Colonic mucosa (tissue), 4 donors: ENCODE data around the gene RPS18. TPM values are rescaled to one million over a fixed set of nuclear protein-coding genes. Genes with fewer than 3 reads are reported as not detected.
A peak's percentile ranks its signal among the peaks of the same experiment; 100 is the strongest.

ENCODE experiments used
- DNase-seq: peaks from one replicate; pipeline ENCODE4 v3.0.0-alpha.2; 2020
- H3K27ac ChIP-seq: fragments of 200-600 bp; one replicate; pipeline ENCODE4 v1.8.0; 2021
- H3K27me3 ChIP-seq: fragments of 200-600 bp; one replicate; pipeline ENCODE4 v1.8.0; 2021
- H3K36me3 ChIP-seq: fragments of 200-600 bp; one replicate; pipeline ENCODE4 v1.8.0; 2021
- H3K4me1 ChIP-seq: fragments of 200-600 bp; one replicate; pipeline ENCODE4 v1.8.0; 2021; ENCODE audit warnings: mild to moderate bottlenecking
- H3K4me3 ChIP-seq: fragments of 200-600 bp; one replicate; pipeline ENCODE4 v1.8.0; 2021
- H3K9ac ChIP-seq, 2 donors: one replicate each; pipeline ENCODE4 v1.7.0; 2013; ENCODE audit warnings: control low read depth in 2 of 2, low read depth in 2 of 2, low read length in 2 of 2
- H3K9me3 ChIP-seq: fragments of 200-600 bp; one replicate; pipeline ENCODE4 v1.8.0; 2021
- intact Hi-C: fragments of 100-400 bp; cut with DNase I; formaldehyde crosslinking; loops from one replicate; pipeline ENCODE4 v1.14.1; 2022
- total RNA-seq, 2 donors: library from RNA; stranded (reverse); fragmentation: NEBNext Ultra II Directional in 1 of 2; extraction: Animal tissue kit (Norgen Biotek cat#: 25700) in 1 of 2; gene quantifications; one replicate each; pipeline ENCODE4 v1.2.1, GENCODE V29; 2021
- TF ChIP-seq, protein P1 (sequence below): fragments of 200-600 bp; IDR thresholded peaks from one replicate; pipeline ENCODE4 v1.8.0; 2022; ENCODE audit warnings: antibody characterized with exemption, mild to moderate bottlenecking
- donor health status: healthy.
- donor health status: DM: no; HTN: no; CAD: no.
- donor health status: DM: no; HTN: no; CAD: no.

The RPS18 gene
- total RNA-seq, 2 donors from 2014 or later, result 1,996 to 2,041 TPM

DNA sequence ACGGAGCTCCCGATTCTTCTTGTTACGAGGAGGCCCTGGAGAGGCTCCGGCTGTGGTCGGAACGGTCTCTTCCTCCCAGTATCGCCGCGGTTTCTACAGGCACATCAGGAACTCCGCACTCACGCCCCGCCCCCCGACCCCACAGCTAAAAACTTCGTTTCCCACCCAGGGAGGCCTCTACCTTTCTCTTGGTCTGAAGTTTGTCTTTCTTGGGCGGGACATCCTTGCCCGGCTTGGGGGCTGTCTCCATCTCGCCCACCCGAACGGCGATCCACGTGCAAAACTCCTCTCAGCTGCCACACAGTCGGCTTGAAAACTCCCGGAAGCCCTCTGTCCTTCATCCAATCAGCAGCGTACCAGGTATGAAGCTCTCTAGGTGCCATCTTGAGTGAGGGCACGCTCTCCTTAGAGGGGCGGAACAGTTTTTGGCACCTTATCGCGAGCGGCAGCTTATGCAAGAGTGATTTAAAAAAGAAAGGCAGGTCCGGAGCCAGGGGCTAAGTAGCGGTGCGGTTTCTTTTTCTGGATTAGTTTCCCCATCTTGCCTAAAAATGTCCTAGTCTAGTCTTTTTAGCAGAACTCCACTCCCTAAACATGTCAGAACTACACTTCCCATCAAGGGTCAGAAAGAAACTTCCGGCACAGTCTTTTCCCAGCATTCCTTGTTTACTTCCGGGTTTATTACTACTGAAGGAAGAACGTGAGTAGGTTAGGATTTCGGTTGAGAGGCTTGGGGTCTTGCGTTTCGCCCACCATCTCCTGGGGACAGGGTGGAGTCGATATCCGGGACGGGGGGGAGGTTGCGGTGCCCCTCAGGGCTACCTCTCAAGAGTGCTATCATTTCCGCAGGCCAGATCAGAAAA is 17.3 kb downstream of the RPS18 start, which contains the start of the genes PFDN6 and WDR46:
PFDN6 (plus strand) TSS at position 681 of the 863 bp plus-strand sequence. CDS start 256 bp downstream, outside the sequence.
WDR46 (minus strand) TSS at position 319 of the 863 bp plus-strand sequence; CDS start at position 250, 69 bp downstream.
- H3K36me3 ChIP-seq, result no peaks in the 10 kb centered on the region
- peak; percentile 87 for DNase-seq
- TF ChIP-seq, protein P1, sequence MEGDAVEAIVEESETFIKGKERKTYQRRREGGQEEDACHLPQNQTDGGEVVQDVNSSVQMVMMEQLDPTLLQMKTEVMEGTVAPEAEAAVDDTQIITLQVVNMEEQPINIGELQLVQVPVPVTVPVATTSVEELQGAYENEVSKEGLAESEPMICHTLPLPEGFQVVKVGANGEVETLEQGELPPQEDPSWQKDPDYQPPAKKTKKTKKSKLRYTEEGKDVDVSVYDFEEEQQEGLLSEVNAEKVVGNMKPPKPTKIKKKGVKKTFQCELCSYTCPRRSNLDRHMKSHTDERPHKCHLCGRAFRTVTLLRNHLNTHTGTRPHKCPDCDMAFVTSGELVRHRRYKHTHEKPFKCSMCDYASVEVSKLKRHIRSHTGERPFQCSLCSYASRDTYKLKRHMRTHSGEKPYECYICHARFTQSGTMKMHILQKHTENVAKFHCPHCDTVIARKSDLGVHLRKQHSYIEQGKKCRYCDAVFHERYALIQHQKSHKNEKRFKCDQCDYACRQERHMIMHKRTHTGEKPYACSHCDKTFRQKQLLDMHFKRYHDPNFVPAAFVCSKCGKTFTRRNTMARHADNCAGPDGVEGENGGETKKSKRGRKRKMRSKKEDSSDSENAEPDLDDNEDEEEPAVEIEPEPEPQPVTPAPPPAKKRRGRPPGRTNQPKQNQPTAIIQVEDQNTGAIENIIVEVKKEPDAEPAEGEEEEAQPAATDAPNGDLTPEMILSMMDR, result no peak
- H3K27me3 ChIP-seq, result no peaks in the 10 kb centered on the region
- H3K27ac ChIP-seq, result peak within 1 kb of the TSS; percentile 83
- peaks cover 6% of the 10 kb centered on the region for H3K4me1 ChIP-seq
- intact Hi-C loops, result no loop called here
- H3K9me3 ChIP-seq, result no peaks in the 10 kb centered on the region
- peak within 1 kb of the TSS; percentile 88 to 96 for H3K9ac ChIP-seq
- peak within 1 kb of the TSS; percentile 89 for H3K4me3 ChIP-seq

DNA sequence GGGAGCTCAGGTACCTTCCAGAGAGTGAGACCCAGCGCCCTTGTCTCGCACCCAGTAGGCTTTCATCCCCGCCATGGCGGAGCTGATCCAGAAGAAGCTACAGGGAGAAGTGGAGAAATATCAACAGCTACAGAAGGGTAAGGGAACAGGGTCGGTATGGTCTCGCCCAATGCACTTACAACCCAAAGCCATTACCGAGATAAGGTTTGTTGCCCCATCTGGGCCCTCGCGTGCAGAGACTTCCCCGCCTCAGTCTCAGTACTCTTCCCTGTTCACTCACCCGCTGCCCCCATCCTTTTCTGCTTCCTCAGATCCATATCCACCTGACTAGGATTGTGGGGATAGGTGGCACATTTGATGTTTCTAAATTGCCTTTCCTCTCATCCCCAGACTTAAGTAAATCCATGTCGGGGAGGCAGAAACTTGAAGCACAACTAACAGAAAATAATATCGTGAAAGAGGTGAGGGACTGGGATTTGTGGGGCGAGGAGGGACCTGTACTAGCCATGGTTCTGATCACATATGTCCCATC is 18.0 kb downstream of the RPS18 start:
- peak overlapping the region; percentile 88 to 96 for H3K9ac ChIP-seq
- DNase-seq, result no peak
- H3K36me3 ChIP-seq, result no peaks in the 10 kb centered on the region
- H3K27me3 ChIP-seq, result no peaks in the 10 kb centered on the region
- no peaks in the 10 kb centered on the region for H3K9me3 ChIP-seq
- peaks cover 6% of the 10 kb centered on the region for H3K4me1 ChIP-seq
- intact Hi-C loops, result no loop called here
- TF ChIP-seq, protein P1, result no peak
- H3K4me3 ChIP-seq, result peak overlapping the region; percentile 89
- peak overlapping the region; percentile 83 for H3K27ac ChIP-seq

DNA sequence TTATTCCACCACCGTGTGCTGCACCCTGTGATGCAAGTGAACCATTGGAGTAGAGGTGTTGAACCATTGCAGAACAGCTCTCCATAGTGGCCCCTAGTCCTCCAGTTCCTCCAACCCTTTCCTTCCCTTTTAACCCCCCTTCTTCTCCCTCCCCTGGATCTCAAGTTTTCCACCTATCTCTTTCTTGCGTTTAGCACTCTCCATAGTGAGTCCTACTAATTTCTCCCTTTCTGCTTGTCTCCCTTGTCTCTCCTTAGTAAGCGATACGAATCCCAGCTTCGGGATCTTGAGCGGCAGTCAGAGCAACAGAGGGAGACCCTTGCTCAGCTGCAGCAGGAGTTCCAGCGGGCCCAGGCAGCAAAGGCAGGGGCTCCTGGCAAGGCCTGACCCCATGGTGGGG is 18.6 kb downstream of the RPS18 start:
- peak overlapping the region; percentile 88 to 96 for H3K9ac ChIP-seq
- intact Hi-C loops, result no loop called here
- no peaks in the 10 kb centered on the region for H3K9me3 ChIP-seq
- peaks cover 6% of the 10 kb centered on the region for H3K4me1 ChIP-seq
- no peak for DNase-seq
- H3K4me3 ChIP-seq, result no peak overlapping the region
- no peaks in the 10 kb centered on the region for H3K27me3 ChIP-seq
- H3K36me3 ChIP-seq, result no peaks in the 10 kb centered on the region
- TF ChIP-seq, protein P1, result no peak
- no peak overlapping the region for H3K27ac ChIP-seq

DNA sequence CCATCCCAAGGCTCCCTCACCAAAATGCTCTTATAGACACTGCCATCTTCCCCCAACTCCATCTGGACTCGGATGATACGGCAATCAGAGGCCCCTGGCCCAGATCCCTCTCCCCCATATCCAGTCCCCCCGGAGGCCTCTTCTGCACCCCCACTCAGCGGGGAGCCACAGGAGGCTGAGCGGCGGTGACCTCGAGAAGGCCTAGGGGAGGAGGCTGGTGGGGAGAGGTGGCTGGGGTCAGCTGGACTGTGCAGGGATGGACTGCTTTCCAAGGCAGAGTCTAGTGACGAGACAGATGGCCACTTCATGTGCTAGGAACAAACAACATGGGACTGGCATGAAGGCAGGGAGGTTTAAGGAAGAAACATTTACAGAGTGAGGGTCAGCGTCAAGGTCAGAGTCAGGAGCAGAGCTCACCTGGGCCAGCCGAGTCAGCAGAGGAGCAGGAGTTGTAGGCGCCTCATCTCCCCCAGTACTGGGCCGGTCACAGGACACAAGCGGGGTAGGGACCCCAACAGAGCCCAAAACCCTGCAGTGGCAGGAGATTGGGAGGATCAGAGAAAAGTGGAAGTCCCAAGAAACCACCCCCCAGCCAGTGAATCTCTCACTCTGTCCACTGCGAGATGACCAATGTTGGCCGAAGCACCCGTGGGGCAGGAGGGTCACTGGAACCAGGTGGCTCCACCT is 21.3 kb downstream of the RPS18 start:
- Histone ChIP-seq H3K9me3 (no peaks in the 10 kb centered on the region), H3K36me3 (no peaks in the 10 kb centered on the region), H3K4me1 (peaks cover 6% of the 10 kb centered on the region), H3K27me3 (no peaks in the 10 kb centered on the region), H3K9ac (no peak overlapping the region), H3K27ac (no peak overlapping the region), H3K4me3 (no peak overlapping the region)
- DNase-seq, result no peak
- intact Hi-C loops, result no loop called here
- TF ChIP-seq, protein P1, result no peak

DNA sequence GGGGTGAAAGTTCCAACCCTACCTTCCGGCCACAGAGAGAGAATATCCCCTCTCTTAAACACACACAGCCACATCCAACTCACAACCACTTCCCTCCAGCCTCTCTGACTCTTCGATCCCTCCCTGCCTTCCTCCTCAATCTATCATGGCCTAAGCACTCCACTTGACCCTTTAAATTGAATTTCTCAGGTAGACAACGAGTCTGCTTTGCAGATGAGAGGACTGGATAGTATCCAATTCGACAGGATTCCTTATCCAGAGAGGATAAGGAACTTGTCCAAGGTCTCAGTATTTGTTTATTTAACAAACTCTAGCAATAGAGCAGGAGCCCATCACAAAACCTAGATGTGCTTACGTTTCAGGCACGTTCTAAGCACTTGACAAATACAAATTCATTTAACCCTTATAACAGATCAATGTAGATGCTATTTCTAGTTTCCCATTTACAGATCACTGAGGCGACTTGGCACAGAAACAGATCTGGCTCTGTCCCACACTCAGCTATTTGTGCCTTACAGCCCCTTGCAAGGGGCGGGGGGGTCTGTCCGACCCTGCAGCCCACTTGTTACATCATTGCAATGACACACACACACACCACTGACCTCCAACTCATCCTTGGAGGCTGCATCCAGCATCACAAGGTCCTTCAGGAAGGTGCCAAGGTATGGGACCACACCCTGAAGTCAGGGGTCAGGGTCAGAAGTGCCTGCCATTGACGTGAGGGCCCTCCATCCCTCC is 22.4 kb downstream of the RPS18 start:
- Histone ChIP-seq H3K9ac (no peak overlapping the region), H3K9me3 (no peaks in the 10 kb centered on the region), H3K4me3 (no peak overlapping the region), H3K27ac (no peak overlapping the region), H3K27me3 (no peaks in the 10 kb centered on the region), H3K4me1 (peaks cover 6% of the 10 kb centered on the region), H3K36me3 (no peaks in the 10 kb centered on the region)
- TF ChIP-seq, protein P1, result no peak
- DNase-seq, result no peak
- intact Hi-C loops, result no loop called here
